Hematopoietic multipotent progenitor cell (in vitro differentiated cells): ENCODE results near the gene PARD3. TPM values are rescaled to one million over a fixed set of nuclear protein-coding genes. Genes with fewer than 3 reads are reported as not detected.
A peak's percentile ranks its signal among the peaks of the same experiment; 100 is the strongest.
"Not testable (repeated sequence)": the region's sequence is repeated elsewhere in the genome, so short reads cannot be mapped to it uniquely, and the experiment has no call there.

Source experiments
- DNase-seq, 3 donors: peaks; one replicate each; pipeline ENCODE4 v3.0.0-alpha.2; 2011 to 2015; ENCODE audit warnings: low read depth in 2 of 3, low spot score in 2 of 3
- total RNA-seq: library from RNA; depleted of rRNA; stranded (reverse); fragments of >200 nt; gene quantifications from one replicate; pipeline ENCODE4 v1.2.3, GENCODE V29; 2012

PARD3 gene
- total RNA-seq, 1 donor, result 3.2 TPM

- no peak for DNase-seq
Measured at GRCh38 chr10:34801097-34801733, 13.9 kb downstream of the PARD3 start.

GRCh38 chr10:34800624-34801023 lies 14.5 kb downstream of the PARD3 start:
- DNase-seq, result no peak

- DNase-seq, result no peak
Measured at GRCh38 chr10:34798654-34799053, 16.4 kb downstream of the PARD3 start.

GRCh38 chr10:34797155-34797554 lies 17.9 kb downstream of the PARD3 start:
- DNase-seq, result no peak

DNA sequence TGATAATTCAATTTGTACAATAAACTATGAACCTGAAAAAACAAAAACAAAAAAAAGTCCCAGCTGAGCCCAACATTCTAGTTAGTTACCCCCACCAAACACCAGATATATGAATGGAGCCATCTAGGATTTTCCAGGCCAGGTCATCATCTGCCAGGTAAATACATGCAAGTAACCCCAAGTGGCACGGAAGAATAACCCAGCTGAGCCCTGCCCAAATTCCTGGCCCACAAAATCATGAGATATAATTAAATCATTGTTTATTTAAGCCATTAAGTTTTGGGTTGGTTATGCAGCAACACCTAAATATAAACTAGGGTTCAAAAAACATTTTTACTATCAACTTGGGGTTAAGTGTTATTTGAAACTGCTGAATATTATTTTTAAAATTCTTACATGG lies 19.0 kb downstream of the PARD3 start:
- DNase-seq, result no peak

DNA sequence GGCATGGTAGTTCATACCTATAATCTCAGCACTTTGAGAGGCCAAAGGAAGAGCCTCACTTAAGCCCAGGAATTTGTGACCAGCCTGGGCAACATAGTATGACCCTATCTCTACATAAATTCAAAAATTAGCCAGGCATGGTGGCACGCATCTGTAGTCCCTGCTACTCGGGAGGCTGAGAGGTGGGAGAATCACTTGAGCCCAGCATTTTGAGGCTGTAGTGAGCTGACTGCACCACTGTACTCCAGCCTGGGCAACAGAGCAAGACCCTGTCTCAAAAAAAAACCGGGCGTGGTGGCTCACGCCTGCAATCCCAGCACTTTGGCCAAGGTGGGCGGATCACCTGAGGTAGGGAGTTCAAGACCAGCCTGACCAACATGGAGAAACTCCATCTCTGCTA lies 19.8 kb downstream of the PARD3 start:
- DNase-seq, result no peak

DNA sequence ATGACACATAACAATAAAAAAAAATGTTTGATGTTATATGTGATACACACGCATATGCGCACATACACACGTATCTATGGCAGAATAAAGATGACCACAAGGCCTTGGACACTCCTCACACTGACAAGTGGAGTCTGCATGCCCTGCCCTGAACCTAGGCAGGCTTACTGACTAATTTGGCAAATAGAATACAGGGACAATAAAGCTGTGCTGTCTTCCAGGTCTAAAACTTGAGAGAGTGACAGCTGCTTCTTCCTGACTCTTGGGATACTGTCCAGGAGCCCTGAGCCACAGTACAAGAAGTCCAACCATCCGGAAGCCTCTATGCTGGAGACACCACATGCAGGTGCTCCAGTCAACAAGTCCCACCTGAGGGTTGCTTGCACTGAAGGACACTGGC lies 20.3 kb downstream of the PARD3 start:
- no peak for DNase-seq

GRCh38 chr10:34793581-34793980 lies 21.5 kb downstream of the PARD3 start:
- not testable (repeated sequence) for DNase-seq

- no peak for DNase-seq
Measured at GRCh38 chr10:34792881-34793280, 22.2 kb downstream of the PARD3 start.

DNA sequence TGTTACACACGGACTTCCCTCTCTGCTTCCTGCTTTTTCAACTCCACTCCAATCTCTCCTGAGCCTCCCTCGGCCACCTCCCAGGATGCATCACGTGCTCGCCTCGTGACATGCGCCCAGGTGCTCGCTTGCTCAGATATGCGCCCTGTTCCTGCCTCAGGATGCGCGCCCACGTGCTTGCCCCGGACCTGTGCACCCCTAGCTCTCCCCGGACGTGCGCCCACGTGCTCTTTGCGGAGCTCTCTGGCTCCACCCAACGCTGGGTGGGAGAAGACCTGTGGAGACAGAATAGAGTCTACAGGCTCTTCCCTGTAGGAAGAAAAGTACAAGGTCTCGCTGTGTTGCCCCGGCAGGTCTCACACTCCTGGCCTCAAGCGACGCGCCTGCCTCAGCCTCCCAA lies 23.1 kb downstream of the PARD3 start:
- no peak for DNase-seq

- DNase-seq, result no peak
Measured at GRCh38 chr10:34791228-34791627, 23.9 kb downstream of the PARD3 start.

DNA sequence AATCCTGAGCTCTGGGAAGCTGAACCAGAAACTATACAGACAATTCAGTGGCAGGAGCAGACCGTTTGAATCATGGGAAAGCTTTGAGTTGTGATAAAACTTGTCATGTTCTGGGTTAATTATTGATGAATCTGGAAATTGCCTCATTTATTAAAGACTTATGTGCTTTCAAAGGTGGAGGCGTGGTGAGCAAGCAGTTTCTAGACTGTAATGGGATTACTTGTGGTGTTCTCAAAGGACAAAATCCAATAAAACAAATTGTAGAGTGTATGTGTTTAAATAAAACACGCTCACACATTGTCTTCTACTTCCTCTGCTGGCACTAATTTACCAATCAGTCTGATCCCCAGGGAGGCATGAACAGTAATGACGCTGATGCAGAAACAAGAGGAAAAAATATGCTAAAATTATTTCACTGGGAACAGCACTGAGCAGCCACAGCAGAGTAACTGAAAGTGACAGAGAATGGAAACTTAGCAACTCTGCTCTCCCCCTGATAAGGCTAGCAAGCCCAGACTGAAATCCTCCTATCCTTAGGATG lies 25.1 kb downstream of the PARD3 start:
- no peak for DNase-seq

- DNase-seq, result no peak
Measured at GRCh38 chr10:34786464-34786863, 28.6 kb downstream of the PARD3 start.

GRCh38 chr10:34781711-34782110 lies 33.4 kb downstream of the PARD3 start:
- no peak for DNase-seq

DNA sequence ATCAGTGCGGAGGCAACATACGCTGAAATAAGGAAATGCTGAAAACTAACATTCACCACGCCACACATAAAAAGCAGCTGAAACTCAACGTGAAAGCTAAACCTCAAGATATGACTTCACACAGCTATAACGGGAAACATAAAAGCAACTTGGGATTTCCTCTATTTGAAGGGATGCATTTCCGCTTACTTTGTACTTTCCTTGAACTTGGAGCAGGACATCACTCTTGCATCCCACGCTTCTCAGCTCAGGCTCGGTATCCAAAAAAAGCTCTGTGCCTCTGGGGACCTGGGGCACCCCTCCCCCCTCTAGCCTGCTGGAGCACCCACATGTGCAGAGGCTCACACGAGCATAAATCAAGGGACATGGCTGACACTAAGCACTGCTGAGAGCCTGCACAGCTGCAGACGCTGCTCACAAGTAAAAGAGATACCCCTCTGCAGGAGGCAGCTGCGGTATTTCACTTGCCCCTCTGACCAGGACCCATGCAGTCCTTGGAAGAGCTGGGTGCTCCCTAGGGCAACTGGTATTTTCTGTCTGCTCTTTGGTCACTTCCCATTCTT lies 34.2 kb downstream of the PARD3 start:
- DNase-seq, result peak in 2 of 3 donors; percentile 19 to 47

DNA sequence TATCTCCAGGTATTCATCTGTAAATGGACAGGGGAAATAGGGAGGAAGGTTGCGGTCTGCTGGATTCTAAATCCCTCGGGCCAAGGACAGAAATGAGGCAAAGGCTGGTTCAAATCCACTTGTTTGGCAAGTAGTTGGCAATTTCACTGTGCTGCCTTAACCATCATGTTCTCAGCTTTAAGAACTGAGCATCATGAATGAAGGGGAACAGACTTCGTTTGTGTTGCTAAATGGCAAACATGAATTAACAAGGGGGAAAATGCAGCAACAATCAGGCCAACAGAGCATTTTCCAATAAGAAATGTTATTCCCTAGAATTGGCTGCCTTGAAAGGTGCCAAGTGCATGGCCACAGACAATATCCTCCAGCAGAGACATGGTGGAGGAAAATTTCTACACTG lies 36.9 kb downstream of the PARD3 start:
- DNase-seq, result no peak

DNA sequence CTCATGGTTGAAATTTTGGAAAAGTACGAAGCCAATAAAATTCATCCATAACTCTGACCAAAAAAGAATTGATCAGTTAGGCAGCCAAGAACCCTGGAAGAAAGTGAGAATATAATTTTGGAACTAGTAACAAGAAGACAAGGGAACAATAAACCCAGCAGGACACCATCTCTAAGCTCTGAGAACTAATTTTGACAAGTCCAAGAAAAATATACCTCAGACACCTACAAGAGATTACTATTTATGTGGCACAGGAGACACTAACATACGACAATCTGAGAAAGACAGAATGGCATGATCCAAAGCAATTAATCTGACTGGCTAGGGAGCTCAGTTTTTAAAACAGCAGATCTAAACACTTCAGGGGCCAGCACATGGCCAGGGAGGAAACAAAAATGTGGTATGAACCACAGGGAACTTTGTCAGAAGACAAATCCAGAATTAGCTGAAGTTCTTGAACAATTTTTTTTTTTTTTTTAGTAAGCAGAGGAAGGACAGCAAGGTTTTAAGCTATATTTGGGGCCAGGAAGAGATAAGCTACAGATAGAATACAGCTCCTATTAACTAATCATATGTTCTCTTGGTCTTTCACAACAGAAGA lies 38.9 kb downstream of the PARD3 start:
- DNase-seq, result no peak

- DNase-seq, result no peak
Measured at GRCh38 chr10:34775044-34775637, 40.0 kb downstream of the PARD3 start.

- no peak for DNase-seq
Measured at GRCh38 chr10:34773636-34774630, 41.2 kb downstream of the PARD3 start.

DNA sequence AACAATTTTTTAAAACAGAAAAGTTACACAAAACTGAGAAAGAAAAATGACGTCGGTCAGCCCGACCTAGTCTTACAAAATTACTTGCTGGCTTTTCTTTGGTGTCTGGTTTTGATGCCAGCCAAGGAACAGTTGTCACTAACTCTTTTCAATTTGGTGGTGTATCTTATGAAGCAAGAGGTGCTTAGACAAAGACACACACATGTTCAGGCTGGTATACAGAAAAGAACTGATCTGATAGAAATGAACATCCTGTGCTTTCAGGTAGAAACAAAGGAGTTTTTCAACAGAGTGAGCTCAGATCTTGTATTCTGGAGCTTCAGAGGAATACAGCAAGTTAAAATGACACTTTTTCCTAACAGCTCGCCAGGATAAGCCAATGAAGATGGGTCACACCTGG lies 43.6 kb downstream of the PARD3 start:
- no peak for DNase-seq

GRCh38 chr10:34771106-34771505 lies 44.0 kb downstream of the PARD3 start:
- no peak for DNase-seq
